ENCODE measurements around the gene SHROOM4. TPM values are rescaled to one million over a fixed set of nuclear protein-coding genes. Genes with fewer than 3 reads are reported as not detected.

SHROOM4 gene
- total RNA-seq, 1 donor from 2014 or later: 6.1 TPM

GRCh38 chrX:50712777-50713176, 101.2 kb downstream of the SHROOM4 start:
- DNase-seq (ENCODE audit: low read depth): no peak
- no peak for TF ChIP-seq CTCF (IDR thresholded peaks at IDR 0.05; ENCODE audit: insufficient read depth, low read length, poor library complexity, severe bottlenecking)
- no peaks in the 10 kb centered on the region for H3K27me3 ChIP-seq (ENCODE audit: control insufficient read depth, insufficient read depth, low read length)
- H3K4me3 ChIP-seq (ENCODE audit: low read depth, low read length): no peak overlapping the region
- no peaks in the 10 kb centered on the region for H3K36me3 ChIP-seq (ENCODE audit: control insufficient read depth, insufficient read depth, low read length)

GRCh38 chrX:50711907-50712306, 102.1 kb downstream of the SHROOM4 start:
- DNase-seq (ENCODE audit: low read depth): no peak
- Histone ChIP-seq H3K27me3 (ENCODE audit: control insufficient read depth, insufficient read depth, low read length) (no peaks in the 10 kb centered on the region), H3K4me3 (ENCODE audit: low read depth, low read length) (no peak overlapping the region), H3K36me3 (ENCODE audit: control insufficient read depth, insufficient read depth, low read length) (no peaks in the 10 kb centered on the region)
- no peak for TF ChIP-seq CTCF (IDR thresholded peaks at IDR 0.05; ENCODE audit: insufficient read depth, low read length, poor library complexity, severe bottlenecking)

GRCh38 chrX:50707955-50708699, 105.9 kb downstream of the SHROOM4 start:
- no peak for DNase-seq (ENCODE audit: low read depth)
- Histone ChIP-seq H3K4me3 (ENCODE audit: low read depth, low read length) (no peak overlapping the region), H3K27me3 (ENCODE audit: control insufficient read depth, insufficient read depth, low read length) (no peaks in the 10 kb centered on the region), H3K36me3 (ENCODE audit: control insufficient read depth, insufficient read depth, low read length) (no peaks in the 10 kb centered on the region)
- no peak for TF ChIP-seq CTCF (IDR thresholded peaks at IDR 0.05; ENCODE audit: insufficient read depth, low read length, poor library complexity, severe bottlenecking)

DNA sequence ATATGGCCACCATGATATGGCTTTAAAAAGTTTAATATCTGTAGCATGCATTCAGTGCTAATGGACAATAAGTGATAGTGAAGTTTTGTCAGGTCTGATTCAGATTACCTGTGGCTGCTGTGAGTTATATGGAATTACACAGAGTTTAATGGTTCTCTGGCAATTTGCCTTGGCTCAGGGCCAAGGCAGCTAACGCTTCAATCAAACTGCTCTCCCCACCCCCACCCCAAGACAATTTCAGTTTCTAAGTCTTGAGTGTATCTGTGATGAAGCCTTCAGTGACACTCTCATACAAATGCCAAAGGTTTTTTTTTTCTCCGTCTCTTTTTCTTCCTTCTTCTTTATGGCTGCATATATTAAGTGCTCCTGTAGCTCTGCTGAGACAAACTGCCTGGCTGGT, 106.6 kb downstream of the SHROOM4 start:
- Histone ChIP-seq H3K4me3 (ENCODE audit: low read depth, low read length) (no peak overlapping the region), H3K27me3 (ENCODE audit: control insufficient read depth, insufficient read depth, low read length) (no peaks in the 10 kb centered on the region), H3K36me3 (ENCODE audit: control insufficient read depth, insufficient read depth, low read length) (no peaks in the 10 kb centered on the region)
- DNase-seq (ENCODE audit: low read depth): no peak
- no peak for TF ChIP-seq CTCF (IDR thresholded peaks at IDR 0.05; ENCODE audit: insufficient read depth, low read length, poor library complexity, severe bottlenecking)

GRCh38 chrX:50705042-50705441, 109.0 kb downstream of the SHROOM4 start:
- TF ChIP-seq CTCF (IDR thresholded peaks at IDR 0.05; ENCODE audit: insufficient read depth, low read length, poor library complexity, severe bottlenecking): no peak
- H3K27me3 ChIP-seq (ENCODE audit: control insufficient read depth, insufficient read depth, low read length): no peaks in the 10 kb centered on the region
- H3K36me3 ChIP-seq (ENCODE audit: control insufficient read depth, insufficient read depth, low read length): no peaks in the 10 kb centered on the region
- H3K4me3 ChIP-seq (ENCODE audit: low read depth, low read length): no peak overlapping the region
- no peak for DNase-seq (ENCODE audit: low read depth)

DNA sequence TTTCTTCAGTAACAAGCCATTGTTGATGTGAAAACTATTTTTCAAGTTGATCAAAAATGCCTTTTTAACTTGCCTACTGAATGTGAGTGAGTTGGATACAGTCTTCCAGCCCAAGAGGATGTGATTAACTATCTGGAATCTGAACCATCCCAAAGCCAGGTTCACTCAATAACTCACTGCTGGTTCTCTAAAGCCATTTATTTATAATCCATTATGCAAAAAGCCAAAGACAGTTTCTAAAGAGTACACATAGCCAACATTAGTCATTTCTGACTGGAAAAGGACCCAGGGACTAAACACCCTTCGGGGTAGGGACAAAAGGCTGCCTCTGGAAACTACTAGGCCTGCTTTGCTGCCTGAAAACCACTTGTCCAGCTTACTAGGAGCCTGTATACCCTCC, 109.6 kb downstream of the SHROOM4 start:
- H3K4me3 ChIP-seq (ENCODE audit: low read depth, low read length): no peak overlapping the region
- no peaks in the 10 kb centered on the region for H3K27me3 ChIP-seq (ENCODE audit: control insufficient read depth, insufficient read depth, low read length)
- no peak for TF ChIP-seq CTCF (IDR thresholded peaks at IDR 0.05; ENCODE audit: insufficient read depth, low read length, poor library complexity, severe bottlenecking)
- no peaks in the 10 kb centered on the region for H3K36me3 ChIP-seq (ENCODE audit: control insufficient read depth, insufficient read depth, low read length)
- DNase-seq (ENCODE audit: low read depth): peak; percentile 19

Measured in kidney epithelial cell (primary cell).